GM12891 (cell line): Measurements from ENCODE around the gene SORT1.

ENCODE experiments used
- PAX5 ChIP-seq: IDR thresholded peaks from 2 replicates; pipeline ENCODE4 v1.6.1; 2011; ENCODE audit warnings: low read length, moderate library complexity, mild to moderate bottlenecking; ENCODE audit not compliant: insufficient read depth, severe bottlenecking
- POLR2A ChIP-seq: IDR thresholded peaks from 2 replicates; pipeline ENCODE4 v1.6.1; 2011; ENCODE audit warnings: low read depth, low read length, control low read depth
- POLR2AphosphoS5 ChIP-seq: IDR thresholded peaks from 2 replicates; pipeline ENCODE4 v1.6.1; 2011; ENCODE audit warnings: low read depth, low read length, control low read depth
- POU2F2 ChIP-seq: IDR thresholded peaks from 2 replicates; pipeline ENCODE4 v1.6.1; 2011; ENCODE audit warnings: low read depth, mild to moderate bottlenecking, control low read depth, low read length, moderate library complexity
- SPI1 ChIP-seq: IDR thresholded peaks from 2 replicates; pipeline ENCODE4 v1.6.1; 2011; ENCODE audit warnings: low read depth, low read length, control low read depth
- TAF1 ChIP-seq: IDR thresholded peaks from 2 replicates; pipeline ENCODE4 v1.6.1; 2011; ENCODE audit warnings: low read depth, low read length, control low read depth

DNA sequence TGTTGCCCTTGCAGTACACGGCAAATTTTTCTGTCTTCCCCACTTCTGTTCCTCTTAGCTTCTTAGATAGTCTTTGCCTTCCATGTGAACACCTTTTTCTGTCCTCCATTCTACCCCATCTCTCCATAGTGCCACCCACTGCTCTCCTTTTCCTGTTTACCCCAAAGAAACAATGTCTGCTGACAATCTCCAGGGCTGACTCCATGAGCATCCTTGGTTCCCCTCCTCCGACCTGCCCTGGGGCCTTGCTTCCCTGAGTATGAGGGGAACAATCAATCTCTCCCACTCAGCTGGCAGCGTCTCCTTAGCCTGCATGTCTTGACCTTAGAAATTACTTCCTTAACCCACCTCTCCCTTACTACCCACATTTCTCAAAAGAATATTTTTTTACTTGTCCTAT, 78.6 kb downstream of the SORT1 start:
- no peak for TF ChIP-seq POLR2A
- no peak for TF ChIP-seq TAF1
- TF ChIP-seq POU2F2, result no peak
- TF ChIP-seq POLR2AphosphoS5, result no peak
- TF ChIP-seq PAX5, result no peak
- TF ChIP-seq SPI1, result no peak
